Spleen (tissue), 11 donors: ENCODE data around the gene ZNF772. TPM values are rescaled to one million over a fixed set of nuclear protein-coding genes. Genes with fewer than 3 reads are reported as not detected.
"Not testable (repeated sequence)": the region's sequence is repeated elsewhere in the genome, so short reads cannot be mapped to it uniquely, and the experiment has no call there.

Experiments
- DNase-seq: peaks from one replicate; pipeline ENCODE4 v3.0.0-alpha.2; 2020
- H3K27ac ChIP-seq, 8 donors: fragments of 200-600 bp; sonication (generic) in 7 of 8; 1 replicate in 4 of 8; 2 replicates in 4 of 8; pipeline versions ENCODE4 v1.5.0 to v1.8.0; 2016 to 2021; ENCODE audit warnings: inconsistent platforms in 4 of 8, mild to moderate bottlenecking in 4 of 8, moderate library complexity in 1 of 8
- H3K27me3 ChIP-seq, 7 donors: fragments of 200-600 bp; sonication (generic) in 6 of 7; replicated peaks in 1 of 7; 1 replicate in 4 of 7; 2 replicates in 3 of 7; pipeline versions ENCODE4 v1.5.0 to v1.8.0; 2016 to 2021; ENCODE audit warnings: inconsistent platforms in 3 of 7, mild to moderate bottlenecking in 1 of 7
- H3K36me3 ChIP-seq, 6 donors: fragments of 200-600 bp; sonication (generic) in 5 of 6; 1 replicate in 4 of 6; 2 replicates in 2 of 6; pipeline versions ENCODE4 v1.5.0 to v1.8.0; 2016 to 2021; ENCODE audit warnings: inconsistent platforms in 2 of 6
- H3K4me1 ChIP-seq, 6 donors: fragments of 200-600 bp; sonication (generic) in 5 of 6; 1 replicate in 3 of 6; 2 replicates in 3 of 6; pipeline versions ENCODE4 v1.5.0 to v1.8.0; 2016 to 2021; ENCODE audit warnings: inconsistent platforms in 3 of 6
- H3K4me3 ChIP-seq, 8 donors: fragments of 200-600 bp; sonication (generic) in 7 of 8; 1 replicate in 4 of 8; 2 replicates in 4 of 8; pipeline versions ENCODE4 v1.5.0 to v1.8.0; 2016 to 2021; ENCODE audit warnings: inconsistent platforms in 4 of 8, mild to moderate bottlenecking in 4 of 8, moderate library complexity in 2 of 8
- H3K9me3 ChIP-seq, 8 donors: fragments of 200-600 bp; sonication (generic) in 7 of 8; 1 replicate in 4 of 8; 2 replicates in 4 of 8; pipeline versions ENCODE4 v1.5.0 to v1.8.0; 2016 to 2021; ENCODE audit warnings: inconsistent platforms in 4 of 8
- POLR2A ChIP-seq, 3 donors: fragments of 450-650 bp; IDR thresholded peaks; one replicate each; pipeline ENCODE4 v1.5.1; 2017; ENCODE audit warnings: antibody characterized with exemption in 3 of 3, mild to moderate bottlenecking in 1 of 3
- POLR2AphosphoS5 ChIP-seq, 3 donors: sonication (generic); formaldehyde crosslinking; IDR thresholded peaks; one replicate each; pipeline ENCODE4 v1.5.1; 2017; ENCODE audit warnings: antibody characterized with exemption in 3 of 3
- WGBS, 5 donors: extraction: QIAGEN DNeasy Blood & Tissue Kit in 3 of 5; methylation state at CpG; one replicate each; pipeline versions ENCODE4 v1.1.5 to v1.1.7; 2013 to 2018; 5-methylcytosine and 5-hydroxymethylcytosine counted together
- intact Hi-C: fragments of 100-400 bp; cut with DNase I; formaldehyde crosslinking; loops from one replicate; pipeline ENCODE4 v1.15.0; 2023; ENCODE audit warnings: low total_unique reads
- polyA plus RNA-seq, 3 donors: library from polyadenylated mRNA; stranded (reverse); fragments of 200-250 nt; gene quantifications; one replicate each; pipeline ENCODE4 v1.2.1, GENCODE V29; 2013
- total RNA-seq, 7 donors: library from RNA; depleted of rRNA in 3 of 7; stranded (reverse); fragments of >200 nt in 3 of 7; fragmentation: NEBNext Ultra II Directional in 4 of 7; extraction: Animal tissue kit (Norgen Biotek cat#: 25700) in 4 of 7; gene quantifications; one replicate each; pipeline versions ENCODE4 v1.1.0 to v1.2.1, GENCODE V29; 2016 to 2021
- TF ChIP-seq, protein P1 (sequence below), 11 experiments: fragments of 200-600 bp in 7 of 11; fragments of 450-650 bp in 4 of 11; sonication (generic) in 4 of 11; IDR thresholded peaks in 8 of 11; conservative IDR thresholded peaks in 3 of 11; 1 replicate in 7 of 11; 2 replicates in 4 of 11; pipeline versions ENCODE4 v1.4.0 to v1.8.0; 2016 to 2021; ENCODE audit warnings: antibody characterized with exemption in 11 of 11, inconsistent platforms in 4 of 11, mild to moderate bottlenecking in 1 of 11
- donor health status: healthy with polysubstance abuse.
- donor health status: DM: no; HTN: no; CAD: no; lungs with moderate emphysema.
- donor health status: DM: no; HTN: no; CAD: no.
- donor health status: Bipolar disorder and iron deficiency.
- donor health status: healthy.
- donor health status: DM: no; HTN: no; CAD: no.
- donor health status: DM: yes; HTN: yes; CAD: no.

The ZNF772 gene
- total and polyA plus RNA-seq, 10 donors, result 1.4 to 33.7 (median 15.9) TPM

DNA sequence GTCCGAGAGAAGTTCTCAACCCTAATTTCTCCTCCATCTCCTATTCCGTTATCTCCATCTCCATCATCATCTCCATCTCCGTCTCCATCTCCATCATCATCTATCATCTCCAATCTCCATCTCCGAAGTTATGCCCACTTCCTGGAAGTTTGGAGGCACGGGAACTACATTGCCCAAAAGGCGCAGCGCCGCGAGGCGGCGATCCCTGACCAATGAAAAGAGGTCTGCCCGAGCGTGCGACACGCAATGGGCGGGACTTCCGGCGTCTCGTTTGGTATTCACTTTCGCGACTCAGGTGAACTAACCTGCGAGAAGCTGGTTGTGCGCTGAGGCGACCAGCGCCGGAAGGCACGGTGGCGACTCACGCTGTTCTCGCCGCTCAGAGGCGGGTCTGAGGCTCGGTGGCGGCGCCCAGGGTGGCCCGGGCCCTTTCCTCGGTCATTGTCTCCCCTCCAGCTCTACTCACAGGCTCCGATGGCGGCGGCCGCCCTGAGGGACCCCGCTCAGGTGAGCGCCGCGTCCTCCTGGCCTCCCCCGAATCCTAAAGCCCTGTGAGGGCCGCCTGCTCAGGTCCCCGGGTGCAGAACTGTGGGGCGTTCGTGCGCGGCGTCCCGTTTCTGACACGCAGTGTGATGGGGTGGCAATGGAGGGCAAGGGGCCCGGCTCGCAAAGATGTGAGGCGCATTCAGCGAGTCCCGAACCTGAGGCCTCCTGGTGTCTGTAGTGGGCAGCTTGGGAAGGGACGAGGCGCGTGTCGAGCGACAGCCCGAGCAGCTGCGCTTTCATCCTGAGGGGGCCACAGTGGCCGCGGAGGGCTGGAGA is 10.3 kb upstream of the ZNF772 start, which contains the start of gene ZNF419:
TSS of gene ZNF419 (plus strand) at position 274 of the 822 bp plus-strand sequence. CDS start at position 475, 201 bp downstream.
- H3K27me3 ChIP-seq, intact Hi-C loops: not testable (repeated sequence)
- peak within 1 kb of the TSS; percentile 72 to 96 (median 86) for H3K4me3 ChIP-seq
- peaks cover 0 to 18% (median 10%) of the 10 kb centered on the region in 6 donors for H3K4me1 ChIP-seq
- H3K9me3 ChIP-seq, result peaks cover 0 to 45% (median 16%) of the 10 kb centered on the region in 8 donors
- peak; percentile 96 for DNase-seq
- peak; percentile 88 to 91 (median 88) for TF ChIP-seq POLR2AphosphoS5 (IDR thresholded peaks at IDR 0.05)
- peak within 1 kb of the TSS; percentile 72 to 88 (median 84) for H3K27ac ChIP-seq
- peaks cover 0 to 32% (median 17%) of the 10 kb centered on the region in 6 donors for H3K36me3 ChIP-seq
- 1 to 3% (median 2%) methylated on average over 27 to 60 of the region's 69 CpGs for WGBS, 5 donors

DNA sequence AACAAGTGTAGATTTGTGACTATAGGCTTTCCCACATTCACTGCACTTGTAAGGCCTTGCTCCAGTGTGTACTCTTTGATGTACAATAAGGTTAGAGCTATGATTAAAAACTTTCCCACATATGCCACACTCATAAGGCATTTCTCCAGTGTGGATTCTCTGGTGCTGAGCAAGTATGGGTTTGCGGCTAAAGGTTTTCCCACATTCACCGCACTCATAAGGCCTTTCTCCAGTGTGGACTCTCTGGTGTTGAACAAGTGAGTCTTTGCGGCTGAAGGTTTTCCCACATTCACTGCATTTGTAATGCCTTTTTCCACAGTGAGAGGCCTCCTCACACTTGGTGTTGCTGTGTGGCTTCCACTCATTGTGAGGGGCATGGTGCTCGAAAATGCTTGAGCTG is 3.7 kb downstream of the ZNF772 start:
- Histone ChIP-seq H3K27ac (no peak overlapping the region), H3K4me1 (peaks cover 7 to 20% (median 13%) of the 10 kb centered on the region in 6 donors), H3K4me3 (peak overlapping the region in 1 of 8 donors; percentile 38), H3K9me3 (peaks cover 54 to 95% (median 90%) of the 10 kb centered on the region in 8 donors), H3K27me3 (no peaks in the 10 kb centered on the region), H3K36me3 (peaks cover 18 to 78% (median 45%) of the 10 kb centered on the region in 6 donors)
- intact Hi-C loops, result no loop called here
- TF ChIP-seq, protein P1, sequence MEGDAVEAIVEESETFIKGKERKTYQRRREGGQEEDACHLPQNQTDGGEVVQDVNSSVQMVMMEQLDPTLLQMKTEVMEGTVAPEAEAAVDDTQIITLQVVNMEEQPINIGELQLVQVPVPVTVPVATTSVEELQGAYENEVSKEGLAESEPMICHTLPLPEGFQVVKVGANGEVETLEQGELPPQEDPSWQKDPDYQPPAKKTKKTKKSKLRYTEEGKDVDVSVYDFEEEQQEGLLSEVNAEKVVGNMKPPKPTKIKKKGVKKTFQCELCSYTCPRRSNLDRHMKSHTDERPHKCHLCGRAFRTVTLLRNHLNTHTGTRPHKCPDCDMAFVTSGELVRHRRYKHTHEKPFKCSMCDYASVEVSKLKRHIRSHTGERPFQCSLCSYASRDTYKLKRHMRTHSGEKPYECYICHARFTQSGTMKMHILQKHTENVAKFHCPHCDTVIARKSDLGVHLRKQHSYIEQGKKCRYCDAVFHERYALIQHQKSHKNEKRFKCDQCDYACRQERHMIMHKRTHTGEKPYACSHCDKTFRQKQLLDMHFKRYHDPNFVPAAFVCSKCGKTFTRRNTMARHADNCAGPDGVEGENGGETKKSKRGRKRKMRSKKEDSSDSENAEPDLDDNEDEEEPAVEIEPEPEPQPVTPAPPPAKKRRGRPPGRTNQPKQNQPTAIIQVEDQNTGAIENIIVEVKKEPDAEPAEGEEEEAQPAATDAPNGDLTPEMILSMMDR (IDR thresholded peaks at IDR 0.05 in 8 of 11, conservative IDR thresholded peaks at IDR 0.05 in 3 of 11), result no peak
- TF ChIP-seq POLR2A (IDR thresholded peaks at IDR 0.05), result no peak
- no peak for DNase-seq
- 88 to 95% (median 93%) methylated on average over 4 of the region's 4 CpGs for WGBS, 5 donors

DNA sequence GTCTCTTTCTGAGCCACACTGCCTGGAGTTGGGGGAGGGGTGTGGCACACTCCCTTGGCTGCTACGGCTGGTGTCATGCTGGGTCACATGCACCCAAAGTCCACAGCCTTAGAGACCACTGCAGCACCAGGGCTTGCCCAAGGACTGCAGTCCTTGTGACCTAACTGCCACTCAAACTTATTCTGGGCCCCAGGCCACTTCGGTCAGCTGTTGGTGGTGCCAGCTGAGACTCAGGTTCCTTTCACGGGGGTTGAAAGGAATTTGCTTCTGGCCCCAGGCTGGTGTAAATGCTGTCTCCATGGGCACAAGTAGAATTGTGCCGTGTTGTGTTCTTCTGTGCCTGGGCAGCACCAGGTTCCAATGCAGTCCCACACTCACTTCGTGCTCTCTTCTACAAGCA is 10.9 kb downstream of the ZNF772 start:
- H3K27ac ChIP-seq, result no peak overlapping the region

DNA sequence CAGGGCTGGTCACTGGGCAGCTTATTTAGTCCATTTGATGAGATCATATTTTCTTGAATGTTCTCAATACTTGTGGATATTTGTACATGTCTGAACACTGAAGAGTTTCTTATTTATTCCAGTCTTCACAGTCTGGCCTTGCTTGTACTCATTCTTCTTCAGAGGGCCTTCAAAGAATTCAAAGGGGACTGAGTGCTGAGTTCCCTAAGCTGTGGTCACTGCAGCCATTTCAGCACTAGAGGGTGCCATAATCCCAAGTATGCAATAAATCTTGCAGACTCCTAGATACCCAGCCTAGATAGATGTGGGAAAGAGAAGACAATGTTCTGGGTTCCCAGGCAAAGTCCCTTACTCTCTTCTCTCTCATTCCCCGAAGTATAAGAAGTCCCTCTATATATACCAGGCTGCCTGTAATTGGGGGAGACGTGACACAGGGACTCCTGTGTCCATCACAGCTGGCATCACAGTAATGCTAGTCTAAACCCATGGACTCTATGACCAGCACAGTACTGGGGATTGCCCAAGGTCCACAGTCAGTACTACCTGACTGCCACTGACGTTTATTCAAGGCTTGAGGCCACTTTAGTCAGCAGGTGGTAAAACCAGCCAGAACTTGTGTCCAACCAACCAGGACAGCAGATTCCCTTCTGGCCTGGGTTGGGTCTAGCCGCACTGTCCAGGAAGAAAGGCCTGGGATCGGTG is 11.5 kb downstream of the ZNF772 start:
- H3K27ac ChIP-seq, result no peak overlapping the region
- H3K27me3 ChIP-seq, result no peaks in the 10 kb centered on the region
- no peak for DNase-seq
- no peak for TF ChIP-seq POLR2A (IDR thresholded peaks at IDR 0.05)
- TF ChIP-seq, protein P1 (IDR thresholded peaks at IDR 0.05 in 8 of 11, conservative IDR thresholded peaks at IDR 0.05 in 3 of 11), result peak in 2 of 11 experiments; percentile 9 to 12
- H3K4me3 ChIP-seq, result no peak overlapping the region
- peaks cover 30 to 100% (median 100%) of the 10 kb centered on the region in 8 donors for H3K9me3 ChIP-seq
- H3K36me3 ChIP-seq, result peaks cover 0 to 49% (median 9%) of the 10 kb centered on the region in 6 donors
- intact Hi-C loops, result no loop called here
- WGBS, 5 donors, result 74 to 80% (median 76%) methylated on average over 5 of the region's 5 CpGs
- H3K4me1 ChIP-seq, result no peaks in the 10 kb centered on the region

More for the DNA sequence above, 10.9 kb downstream of the ZNF772 start:
- Histone ChIP-seq H3K4me3 (peak overlapping the region in 1 of 8 donors; percentile 1), H3K36me3 (peaks cover 0 to 54% (median 9%) of the 10 kb centered on the region in 6 donors), H3K27me3 (no peaks in the 10 kb centered on the region), H3K4me1 (no peaks in the 10 kb centered on the region), H3K9me3 (peaks cover 31 to 100% (median 100%) of the 10 kb centered on the region in 8 donors)
- DNase-seq, result no peak
- WGBS, 5 donors, result 95 to 99% (median 96%) methylated on average over 4 to 5 of the region's 5 CpGs
- intact Hi-C loops, result no loop called here
- no peak for TF ChIP-seq POLR2A (IDR thresholded peaks at IDR 0.05)
- no peak for TF ChIP-seq POLR2AphosphoS5 (IDR thresholded peaks at IDR 0.05)
- TF ChIP-seq, protein P1 (IDR thresholded peaks at IDR 0.05 in 8 of 11, conservative IDR thresholded peaks at IDR 0.05 in 3 of 11), result no peak
